K562 (cell line): ENCODE results near the gene FGF2. TPM values are rescaled to one million over a fixed set of nuclear protein-coding genes. Genes with fewer than 3 reads are reported as not detected.

Experiments
- ARID2 ChIP-seq: fragments of 450-650 bp; IDR thresholded peaks from 2 replicates; pipeline ENCODE4 v1.6.1; 2017; ENCODE audit warnings: antibody characterized with exemption, mild to moderate bottlenecking
- DPF2 ChIP-seq: fragments of 450-650 bp; IDR thresholded peaks from 2 replicates; pipeline ENCODE4 v1.6.1; 2016
- HDAC1 ChIP-seq, 2 experiments: fragments of 450-650 bp; IDR thresholded peaks; 2 replicates each; pipeline ENCODE4 v1.6.1; 2016 to 2017; ENCODE audit warnings: inconsistent platforms in 1 of 2, mild to moderate bottlenecking in 1 of 2, moderate library complexity in 1 of 2
- HOXB6 ChIP-seq: fragments of 250-450 bp; sonication (Bioruptor Pico); IDR thresholded peaks from 2 replicates; pipeline ENCODE4 v1.5.1; 2022; ENCODE audit warnings: mild to moderate bottlenecking, borderline replicate concordance
- MTA2 ChIP-seq: fragments of 450-650 bp; IDR thresholded peaks from 2 replicates; pipeline ENCODE4 v1.6.1; 2016; ENCODE audit warnings: low read depth
- NR3C1 ChIP-seq: sonication (generic); formaldehyde crosslinking; IDR thresholded peaks from 2 replicates; pipeline ENCODE4 v1.8.1; 2022; ENCODE audit warnings: missing genetic modification reagents
- RBFOX2 ChIP-seq: fragments of 200-400 bp; formaldehyde crosslinking; IDR thresholded peaks from 2 replicates; pipeline ENCODE4 v1.6.1; 2017; ENCODE audit warnings: low read depth, mild to moderate bottlenecking, low read length, moderate library complexity
- SMARCA4 ChIP-seq: fragments of 450-650 bp; IDR thresholded peaks from 2 replicates; pipeline ENCODE4 v1.6.1; 2016
- SMARCE1 ChIP-seq: fragments of 450-650 bp; IDR thresholded peaks from 2 replicates; pipeline ENCODE4 v1.7.1; 2016; ENCODE audit warnings: mild to moderate bottlenecking
- SREBF2 ChIP-seq: sonication (generic); formaldehyde crosslinking; IDR thresholded peaks from 2 replicates; pipeline ENCODE4 v1.4.0; 2020; ENCODE audit warnings: mild to moderate bottlenecking, missing genetic modification reagents
- TRIM24 ChIP-seq, 2 experiments: fragments of 450-650 bp; IDR thresholded peaks; 2 replicates each; pipeline ENCODE4 v1.6.1; 2016
- YY1 ChIP-seq, 3 experiments: IDR thresholded peaks; 2 replicates each; pipeline ENCODE4 v1.6.1; 2011; ENCODE audit warnings: low read length in 2 of 3, mild to moderate bottlenecking in 2 of 3, moderate library complexity in 2 of 3, borderline replicate concordance in 1 of 3, control low read depth in 1 of 3, low read depth in 1 of 3; ENCODE audit not compliant: insufficient read depth in 3 of 3, insufficient replicate concordance in 2 of 3, control insufficient read depth in 1 of 3, insufficient read length in 1 of 3; ENCODE audit errors: extremely low read depth in 1 of 3
- ZC3H4 ChIP-seq: sonication (generic); formaldehyde crosslinking; IDR thresholded peaks from 2 replicates; pipeline ENCODE4 v1.9.0; 2021; ENCODE audit warnings: missing genetic modification reagents, borderline replicate concordance
- polyA plus RNA-seq, 8 experiments: library from polyadenylated mRNA; depleted of rRNA in 4 of 8; stranded (reverse) in 5 of 8; unstranded in 3 of 8; fragments of >200 nt; fragmentation: Nextera tagmentation in 2 of 8; fragmentation: Illumina TruSeq in 1 of 8; extraction: Ambion mirVana in 2 of 8; extraction: Trizol in 1 of 8; gene quantifications; 2 replicates each; pipeline versions ENCODE4 v1.2.1 to v1.2.3, GENCODE V29; 2011 to 2014; ENCODE audit warnings: inconsistent platforms in 1 of 8, missing spikeins in 1 of 8
- total RNA-seq, 7 experiments: library from RNA; depleted of rRNA in 6 of 7; stranded (reverse); fragments of >200 nt in 6 of 7; fragmentation: Illumina TruSeq in 2 of 7; extraction: Trizol in 2 of 7; gene quantifications; 2 replicates each; pipeline versions ENCODE4 v1.2.1 to v1.2.3, GENCODE V29; 2011 to 2021; ENCODE audit warnings: low replicate concordance in 1 of 7
- TF ChIP-seq, protein P1 (sequence below): fragments of 450-650 bp; IDR thresholded peaks from 2 replicates; pipeline ENCODE4 v1.6.1; 2018; ENCODE audit not compliant: partially characterized antibody
- TF ChIP-seq, protein P2 (sequence below): fragments of 150-350 bp; IDR thresholded peaks from 2 replicates; pipeline ENCODE4 v1.6.1; 2014; ENCODE audit warnings: low read depth, mild to moderate bottlenecking, low read length, borderline replicate concordance
- TF ChIP-seq, protein P3 (sequence below): fragments of 450-650 bp; formaldehyde crosslinking; IDR thresholded peaks from 2 replicates; pipeline ENCODE4 v1.4.0; 2020; ENCODE audit warnings: mild to moderate bottlenecking, moderate library complexity
- TF ChIP-seq, protein P4 (sequence below): sonication (generic); formaldehyde crosslinking; IDR thresholded peaks from 2 replicates; pipeline ENCODE4 v1.8.1; 2023; ENCODE audit warnings: mild to moderate bottlenecking, missing genetic modification reagents

FGF2 gene
- total and polyA plus RNA-seq, 9 of the 15 experiments (the other 6 are each of a cell fraction or from before 2014, with no cell fraction given) = 2.5 to 19.4 (median 9.2) TPM

DNA sequence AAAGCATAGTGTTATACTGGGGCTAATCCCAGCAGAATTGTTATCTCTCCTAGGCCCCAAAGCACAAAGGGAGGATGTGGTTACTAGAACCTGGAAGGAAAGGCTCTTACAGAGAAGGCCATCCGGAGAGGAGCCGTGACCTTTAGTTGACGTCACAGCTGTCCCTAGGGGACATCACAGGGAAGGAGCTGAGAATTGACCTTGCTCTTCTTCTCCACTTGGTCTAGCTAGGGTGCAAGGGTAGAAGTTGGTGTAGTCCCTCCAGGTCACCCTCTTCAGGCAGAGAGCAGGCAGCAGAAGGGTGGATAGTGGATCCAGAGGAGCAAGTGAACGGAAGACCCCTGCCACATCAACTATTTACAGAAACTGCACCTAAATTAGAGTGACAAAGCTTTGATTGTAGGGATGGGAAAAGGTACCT lies 22.8 kb upstream of the FGF2 start (continued):
- TF ChIP-seq TRIM24 (IDR thresholded peaks at IDR 0.05) (peak; percentile 27 to 41; a peak in 1 of 4 replicates), HOXB6 (CRISPR knock-in tag) (no peak), NR3C1 (no peak), MTA2 (0 out of 2 replicates have a peak, but pooled peaks have one; percentile 18), SMARCE1 (peak; percentile 71), RBFOX2 (no peak), DPF2 (peak; percentile 77), YY1 (IDR thresholded peaks at IDR 0.05; ENCODE audit: borderline replicate concordance in 1 of 3, control insufficient read depth in 1 of 3, extremely low read depth in 1 of 3, insufficient read depth in 3 of 3, insufficient read length in 1 of 3, insufficient replicate concordance in 2 of 3, low read depth in 1 of 3, low read length in 2 of 3) (no peak), HDAC1 (IDR thresholded peaks at IDR 0.05) (peak in 1 of 2 experiments; percentile 50; a peak in 2 of 4 replicates), ARID2 (no peak), SMARCA4 (0 out of 2 replicates have a peak, but pooled peaks have one; percentile 40), ZC3H4 (CRISPR knock-in tag) (no peak), SREBF2 (CRISPR knock-in tag) (no peak)
- TF ChIP-seq, protein P1, sequence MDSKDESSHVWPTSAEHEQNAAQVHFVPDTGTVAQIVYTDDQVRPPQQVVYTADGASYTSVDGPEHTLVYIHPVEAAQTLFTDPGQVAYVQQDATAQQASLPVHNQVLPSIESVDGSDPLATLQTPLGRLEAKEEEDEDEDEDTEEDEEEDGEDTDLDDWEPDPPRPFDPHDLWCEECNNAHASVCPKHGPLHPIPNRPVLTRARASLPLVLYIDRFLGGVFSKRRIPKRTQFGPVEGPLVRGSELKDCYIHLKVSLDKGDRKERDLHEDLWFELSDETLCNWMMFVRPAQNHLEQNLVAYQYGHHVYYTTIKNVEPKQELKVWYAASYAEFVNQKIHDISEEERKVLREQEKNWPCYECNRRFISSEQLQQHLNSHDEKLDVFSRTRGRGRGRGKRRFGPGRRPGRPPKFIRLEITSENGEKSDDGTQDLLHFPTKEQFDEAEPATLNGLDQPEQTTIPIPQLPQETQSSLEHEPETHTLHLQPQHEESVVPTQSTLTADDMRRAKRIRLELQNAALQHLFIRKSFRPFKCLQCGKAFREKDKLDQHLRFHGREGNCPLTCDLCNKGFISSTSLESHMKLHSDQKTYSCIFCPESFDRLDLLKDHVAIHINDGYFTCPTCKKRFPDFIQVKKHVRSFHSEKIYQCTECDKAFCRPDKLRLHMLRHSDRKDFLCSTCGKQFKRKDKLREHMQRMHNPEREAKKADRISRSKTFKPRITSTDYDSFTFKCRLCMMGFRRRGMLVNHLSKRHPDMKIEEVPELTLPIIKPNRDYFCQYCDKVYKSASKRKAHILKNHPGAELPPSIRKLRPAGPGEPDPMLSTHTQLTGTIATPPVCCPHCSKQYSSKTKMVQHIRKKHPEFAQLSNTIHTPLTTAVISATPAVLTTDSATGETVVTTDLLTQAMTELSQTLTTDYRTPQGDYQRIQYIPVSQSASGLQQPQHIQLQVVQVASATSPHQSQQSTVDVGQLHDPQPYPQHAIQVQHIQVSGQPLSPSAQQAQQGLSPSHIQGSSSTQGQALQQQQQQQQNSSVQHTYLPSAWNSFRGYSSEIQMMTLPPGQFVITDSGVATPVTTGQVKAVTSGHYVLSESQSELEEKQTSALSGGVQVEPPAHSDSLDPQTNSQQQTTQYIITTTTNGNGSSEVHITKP = no peak
- TF ChIP-seq, protein P2, sequence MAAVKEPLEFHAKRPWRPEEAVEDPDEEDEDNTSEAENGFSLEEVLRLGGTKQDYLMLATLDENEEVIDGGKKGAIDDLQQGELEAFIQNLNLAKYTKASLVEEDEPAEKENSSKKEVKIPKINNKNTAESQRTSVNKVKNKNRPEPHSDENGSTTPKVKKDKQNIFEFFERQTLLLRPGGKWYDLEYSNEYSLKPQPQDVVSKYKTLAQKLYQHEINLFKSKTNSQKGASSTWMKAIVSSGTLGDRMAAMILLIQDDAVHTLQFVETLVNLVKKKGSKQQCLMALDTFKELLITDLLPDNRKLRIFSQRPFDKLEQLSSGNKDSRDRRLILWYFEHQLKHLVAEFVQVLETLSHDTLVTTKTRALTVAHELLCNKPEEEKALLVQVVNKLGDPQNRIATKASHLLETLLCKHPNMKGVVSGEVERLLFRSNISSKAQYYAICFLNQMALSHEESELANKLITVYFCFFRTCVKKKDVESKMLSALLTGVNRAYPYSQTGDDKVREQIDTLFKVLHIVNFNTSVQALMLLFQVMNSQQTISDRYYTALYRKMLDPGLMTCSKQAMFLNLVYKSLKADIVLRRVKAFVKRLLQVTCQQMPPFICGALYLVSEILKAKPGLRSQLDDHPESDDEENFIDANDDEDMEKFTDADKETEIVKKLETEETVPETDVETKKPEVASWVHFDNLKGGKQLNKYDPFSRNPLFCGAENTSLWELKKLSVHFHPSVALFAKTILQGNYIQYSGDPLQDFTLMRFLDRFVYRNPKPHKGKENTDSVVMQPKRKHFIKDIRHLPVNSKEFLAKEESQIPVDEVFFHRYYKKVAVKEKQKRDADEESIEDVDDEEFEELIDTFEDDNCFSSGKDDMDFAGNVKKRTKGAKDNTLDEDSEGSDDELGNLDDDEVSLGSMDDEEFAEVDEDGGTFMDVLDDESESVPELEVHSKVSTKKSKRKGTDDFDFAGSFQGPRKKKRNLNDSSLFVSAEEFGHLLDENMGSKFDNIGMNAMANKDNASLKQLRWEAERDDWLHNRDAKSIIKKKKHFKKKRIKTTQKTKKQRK = no peak
- TF ChIP-seq, protein P3, sequence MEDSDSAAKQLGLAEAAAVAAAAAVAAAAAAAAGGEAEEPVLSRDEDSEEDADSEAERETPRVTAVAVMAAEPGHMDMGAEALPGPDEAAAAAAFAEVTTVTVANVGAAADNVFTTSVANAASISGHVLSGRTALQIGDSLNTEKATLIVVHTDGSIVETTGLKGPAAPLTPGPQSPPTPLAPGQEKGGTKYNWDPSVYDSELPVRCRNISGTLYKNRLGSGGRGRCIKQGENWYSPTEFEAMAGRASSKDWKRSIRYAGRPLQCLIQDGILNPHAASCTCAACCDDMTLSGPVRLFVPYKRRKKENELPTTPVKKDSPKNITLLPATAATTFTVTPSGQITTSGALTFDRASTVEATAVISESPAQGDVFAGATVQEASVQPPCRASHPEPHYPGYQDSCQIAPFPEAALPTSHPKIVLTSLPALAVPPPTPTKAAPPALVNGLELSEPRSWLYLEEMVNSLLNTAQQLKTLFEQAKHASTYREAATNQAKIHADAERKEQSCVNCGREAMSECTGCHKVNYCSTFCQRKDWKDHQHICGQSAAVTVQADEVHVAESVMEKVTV (CRISPR knock-in tag) = no peak
- TF ChIP-seq, protein P4, sequence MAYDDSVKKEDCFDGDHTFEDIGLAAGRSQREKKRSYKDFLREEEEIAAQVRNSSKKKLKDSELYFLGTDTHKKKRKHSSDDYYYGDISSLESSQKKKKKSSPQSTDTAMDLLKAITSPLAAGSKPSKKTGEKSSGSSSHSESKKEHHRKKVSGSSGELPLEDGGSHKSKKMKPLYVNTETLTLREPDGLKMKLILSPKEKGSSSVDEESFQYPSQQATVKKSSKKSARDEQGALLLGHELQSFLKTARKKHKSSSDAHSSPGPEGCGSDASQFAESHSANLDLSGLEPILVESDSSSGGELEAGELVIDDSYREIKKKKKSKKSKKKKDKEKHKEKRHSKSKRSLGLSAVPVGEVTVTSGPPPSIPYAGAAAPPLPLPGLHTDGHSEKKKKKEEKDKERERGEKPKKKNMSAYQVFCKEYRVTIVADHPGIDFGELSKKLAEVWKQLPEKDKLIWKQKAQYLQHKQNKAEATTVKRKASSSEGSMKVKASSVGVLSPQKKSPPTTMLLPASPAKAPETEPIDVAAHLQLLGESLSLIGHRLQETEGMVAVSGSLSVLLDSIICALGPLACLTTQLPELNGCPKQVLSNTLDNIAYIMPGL (CRISPR knock-in tag) = no peak
